Brain microvascular endothelial cell (primary cell): Measurements from ENCODE around the gene ZNF18.

Experiments
- DNase-seq: peaks from one replicate; pipeline ENCODE4 v3.0.0-alpha.2; 2020
- H3K27ac ChIP-seq: fragments of 250-450 bp; sonication (Bioruptor Pico); 2 replicates; pipeline ENCODE4 v1.5.1; 2020; ENCODE audit warnings: mild to moderate bottlenecking, moderate library complexity
- H3K27me3 ChIP-seq: fragments of 250-450 bp; sonication (Bioruptor Pico); replicated peaks from 2 replicates; pipeline ENCODE4 v1.5.1; 2020; ENCODE audit warnings: mild to moderate bottlenecking
- H3K36me3 ChIP-seq: fragments of 250-450 bp; sonication (Bioruptor Pico); replicated peaks from 2 replicates; pipeline ENCODE4 v1.5.1; 2020; ENCODE audit warnings: mild to moderate bottlenecking
- H3K4me3 ChIP-seq: 2 replicates; pipeline ENCODE4 v1.5.1; 2011; ENCODE audit warnings: low read depth, mild to moderate bottlenecking, control low read depth, low read length, moderate library complexity
- CTCF ChIP-seq: IDR thresholded peaks from 2 replicates; pipeline ENCODE4 v1.5.1; 2011; ENCODE audit warnings: low read depth, mild to moderate bottlenecking, moderate library complexity, low read length, control low read depth, inconsistent platforms; ENCODE audit errors: missing control alignments
- in situ Hi-C: cut with HindIII; loops from 2 replicates; pipeline ENCODE4 v1.10.0; 2017; ENCODE audit warnings: low sequenced_read_pairs, low pct_ligation_motif_present

Gene ZNF18

GRCh38 chr17:11997972-11998233, 628 bp upstream of the ZNF18 start:
- no peak for DNase-seq
- H3K27ac ChIP-seq: no peak overlapping the region
- H3K4me3 ChIP-seq: peak overlapping the region; percentile 89
- in situ Hi-C loops: loop anchor here (25.0 kb wide), 1 partner anchor 1261 kb away; the partner anchor contains the start of gene TMEM220
- no peaks in the 10 kb centered on the region for H3K36me3 ChIP-seq
- no peak for TF ChIP-seq CTCF
- H3K27me3 ChIP-seq: no peaks in the 10 kb centered on the region

- in situ Hi-C loops: loop anchor here (25.0 kb wide), 1 partner anchor 1259 kb away; the partner anchor contains the start of gene TMEM220
- H3K4me3 ChIP-seq: peak overlapping the region; percentile 89
- peak; percentile 14 for DNase-seq
- peak overlapping the region; percentile 77 for H3K27ac ChIP-seq
- H3K27me3 ChIP-seq: no peaks in the 10 kb centered on the region
- TF ChIP-seq CTCF: peak; percentile 24
- H3K36me3 ChIP-seq: peaks cover 4% of the 10 kb centered on the region
Measured at GRCh38 chr17:11996722-11997146, 541 bp downstream of the ZNF18 start.

DNA sequence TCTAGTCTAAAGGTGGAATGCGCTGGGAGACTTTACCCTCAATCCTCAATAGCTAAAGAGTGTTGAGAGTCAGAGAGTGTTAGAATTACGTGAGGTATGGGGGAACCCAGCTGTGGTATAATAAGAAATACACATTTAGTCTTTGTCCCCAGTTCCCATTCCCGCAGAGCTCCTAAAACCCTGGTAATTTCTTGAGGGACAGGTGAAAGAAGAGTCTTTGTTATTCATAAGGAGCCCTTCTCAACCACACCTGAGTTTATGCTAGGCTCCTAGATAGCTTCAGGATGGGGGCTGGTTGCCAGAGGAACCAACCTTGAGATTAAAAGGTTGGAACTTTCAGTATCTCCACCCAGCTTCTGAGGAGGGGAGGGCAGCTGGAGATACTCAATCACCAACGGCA, 5.8 kb downstream of the ZNF18 start:
- DNase-seq: no peak
- Histone ChIP-seq H3K27ac (no peak overlapping the region), H3K27me3 (no peaks in the 10 kb centered on the region), H3K4me3 (no peak overlapping the region), H3K36me3 (peaks cover 8% of the 10 kb centered on the region)
- TF ChIP-seq CTCF: no peak
- in situ Hi-C loops: loop anchor here (25.0 kb wide), 1 partner anchor 1254 kb away; the partner anchor contains the start of gene TMEM220

- H3K4me3 ChIP-seq: no peak overlapping the region
- no peak for TF ChIP-seq CTCF
- H3K36me3 ChIP-seq: peaks cover 8% of the 10 kb centered on the region
- H3K27ac ChIP-seq: no peak overlapping the region
- H3K27me3 ChIP-seq: no peaks in the 10 kb centered on the region
- in situ Hi-C loops: loop anchor here (25.0 kb wide), 1 partner anchor 1253 kb away; the partner anchor contains the start of gene TMEM220
- DNase-seq: no peak
Measured at GRCh38 chr17:11990363-11990983, 6.8 kb downstream of the ZNF18 start.

DNA sequence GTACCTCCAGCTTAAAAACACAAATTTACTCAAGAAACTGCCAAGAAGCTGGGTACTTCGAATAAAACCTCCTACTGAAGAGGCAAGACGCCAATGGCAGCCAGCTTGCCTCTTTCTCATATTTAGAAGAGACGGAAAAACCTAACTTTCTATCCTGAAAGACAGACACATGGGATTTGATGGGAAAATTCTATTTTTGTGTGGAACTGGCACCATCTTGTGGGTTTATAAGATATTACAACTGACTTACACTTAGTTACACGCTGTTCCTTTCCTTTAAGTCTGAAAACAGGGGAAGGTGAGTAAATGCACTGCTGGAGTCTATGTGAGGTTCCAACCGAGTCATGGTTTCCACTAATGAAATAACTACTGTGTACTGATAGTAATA, 10.3 kb downstream of the ZNF18 start:
- Histone ChIP-seq H3K27me3 (no peaks in the 10 kb centered on the region), H3K36me3 (peaks cover 11% of the 10 kb centered on the region), H3K27ac (no peak overlapping the region), H3K4me3 (no peak overlapping the region)
- in situ Hi-C loops: loop anchor here (25.0 kb wide), 1 partner anchor 1250 kb away; the partner anchor contains the start of gene TMEM220
- peak; percentile 34 for TF ChIP-seq CTCF
- peak; percentile 18 for DNase-seq
